ENCODE measurements around the gene GAS2L1. TPM values are rescaled to one million over a fixed set of nuclear protein-coding genes. Genes with fewer than 3 reads are reported as not detected.

GAS2L1 gene
- total RNA-seq, 1 experiment from 2014 or later, result 29.4 TPM

GRCh38 chr22:29272624-29273023, 33.8 kb upstream of the GAS2L1 start:
- Histone ChIP-seq H3K27me3 (ENCODE audit: insufficient read depth, low read length) (no peaks in the 10 kb centered on the region), H3K27ac (ENCODE audit: low read depth, low read length) (no peak overlapping the region), H3K4me1 (ENCODE audit: control insufficient read depth in 1 of 2, insufficient read depth in 2 of 2, low read length in 2 of 2) (peaks cover 12 to 19% of the 10 kb centered on the region in 2 experiments), H4K20me1 (ENCODE audit: insufficient read depth) (peaks cover 85% of the 10 kb centered on the region; the same call in 1 of the 2 replicates), H3K9ac (ENCODE audit: low read length) (no peak overlapping the region), H3K36me3 (ENCODE audit: control insufficient read depth in 1 of 2, insufficient read depth in 2 of 2, low read length in 2 of 2) (peaks cover 71 to 85% of the 10 kb centered on the region in 2 experiments), H3K9me3 (ENCODE audit: control insufficient read depth in 1 of 2, insufficient read depth in 1 of 2, low read depth in 1 of 2, low read length in 2 of 2) (no peaks in the 10 kb centered on the region), H2AFZ (ENCODE audit: low read depth, low read length, poor library complexity, severe bottlenecking) (no peak overlapping the region), H3K4me3 (replicated peaks in 1 of 2; ENCODE audit: low read depth in 1 of 2, low read length in 2 of 2) (no peak overlapping the region), H3K79me2 (ENCODE audit: insufficient read depth, low read length) (peaks cover 100% of the 10 kb centered on the region), H3K4me2 (ENCODE audit: low read length) (no peak overlapping the region), H3K9me2 (ENCODE audit: insufficient read depth) (no peaks in the 10 kb centered on the region)
- no peak for DNase-seq (ENCODE audit: low read depth, low spot score)
- CTCF ChIA-PET, result no interaction called here
- POLR2A ChIA-PET, result no interaction called here
- intact Hi-C loops (cut with micrococcal nuclease), result no loop called here
- RAD21 ChIA-PET (ENCODE audit: low non-redundant PET in 1 of 2, low total read pairs in 2 of 2, uncharacterized antibody in 2 of 2, unreplicated experiment in 2 of 2), result no interaction called here
- ATAC-seq, result no peak
- TF ChIP-seq JUND (IDR thresholded peaks at IDR 0.05), result no peak
- TF ChIP-seq CEBPB (IDR thresholded peaks at IDR 0.05; ENCODE audit: low read depth), result no peak
- no peak for TF ChIP-seq ZBTB33 (IDR thresholded peaks at IDR 0.05; ENCODE audit: extremely low read depth, insufficient replicate concordance, low read length)
- TF ChIP-seq CBX3 (IDR thresholded peaks at IDR 0.05; ENCODE audit: low read depth), result no peak
- TF ChIP-seq ELF1 (IDR thresholded peaks at IDR 0.05; ENCODE audit: borderline replicate concordance, low read depth), result no peak
- TF ChIP-seq TCF7L2 (IDR thresholded peaks at IDR 0.05; ENCODE audit: borderline replicate concordance, extremely low read depth, insufficient read depth, insufficient read length), result no peak
- BruUV-seq (replicated peaks), result no TSS peak

GRCh38 chr22:29275167-29275566, 31.3 kb upstream of the GAS2L1 start:
- Histone ChIP-seq H3K27me3 (ENCODE audit: insufficient read depth, low read length) (no peaks in the 10 kb centered on the region), H3K36me3 (ENCODE audit: control insufficient read depth in 1 of 2, insufficient read depth in 2 of 2, low read length in 2 of 2) (peaks cover 87 to 96% of the 10 kb centered on the region in 2 experiments), H4K20me1 (ENCODE audit: insufficient read depth) (peaks cover 83% of the 10 kb centered on the region; the same call in 1 of the 2 replicates), H3K4me3 (replicated peaks in 1 of 2; ENCODE audit: low read depth in 1 of 2, low read length in 2 of 2) (no peak overlapping the region), H3K27ac (ENCODE audit: low read depth, low read length) (no peak overlapping the region), H3K9me2 (ENCODE audit: insufficient read depth) (no peaks in the 10 kb centered on the region), H3K9ac (ENCODE audit: low read length) (no peak overlapping the region), H3K79me2 (ENCODE audit: insufficient read depth, low read length) (peaks cover 100% of the 10 kb centered on the region), H3K4me2 (ENCODE audit: low read length) (no peak overlapping the region), H3K9me3 (ENCODE audit: control insufficient read depth in 1 of 2, insufficient read depth in 1 of 2, low read depth in 1 of 2, low read length in 2 of 2) (no peaks in the 10 kb centered on the region), H3K4me1 (ENCODE audit: control insufficient read depth in 1 of 2, insufficient read depth in 2 of 2, low read length in 2 of 2) (peaks cover 5 to 7% of the 10 kb centered on the region in 2 experiments), H2AFZ (ENCODE audit: low read depth, low read length, poor library complexity, severe bottlenecking) (no peak overlapping the region)
- POLR2A ChIA-PET, result no interaction called here
- CTCF ChIA-PET, result no interaction called here
- DNase-seq (ENCODE audit: low read depth, low spot score) (no peak), ATAC-seq (no peak)
- intact Hi-C loops (cut with micrococcal nuclease), result no loop called here
- RAD21 ChIA-PET (ENCODE audit: low non-redundant PET in 1 of 2, low total read pairs in 2 of 2, uncharacterized antibody in 2 of 2, unreplicated experiment in 2 of 2), result no interaction called here
- BruUV-seq (replicated peaks), result no TSS peak
- TF ChIP-seq SIN3A (IDR thresholded peaks at IDR 0.05; ENCODE audit: low read depth), result no peak
- no peak for TF ChIP-seq FOSL1 (IDR thresholded peaks at IDR 0.05; ENCODE audit: low read depth)
- TF ChIP-seq POLR2A (IDR thresholded peaks at IDR 0.05; ENCODE audit: borderline replicate concordance, extremely low read depth, insufficient read depth, insufficient read length), result no peak
- TF ChIP-seq CBX3 (IDR thresholded peaks at IDR 0.05; ENCODE audit: low read depth), result no peak
- no peak for TF ChIP-seq YY1 (IDR thresholded peaks at IDR 0.05; ENCODE audit: extremely low read depth, insufficient replicate concordance, low read depth, low read length)
- TF ChIP-seq EGR1 (IDR thresholded peaks at IDR 0.05; ENCODE audit: low read depth), result no peak
- TF ChIP-seq POLR2AphosphoS5 (IDR thresholded peaks at IDR 0.05; ENCODE audit: low read depth, low read length), result no peak
- TF ChIP-seq ZNF274 (IDR thresholded peaks at IDR 0.05; ENCODE audit: low read depth, low read length), result no peak
- no peak for TF ChIP-seq MAX (IDR thresholded peaks at IDR 0.05)
- TF ChIP-seq EZH2phosphoT487 (IDR thresholded peaks at IDR 0.05; ENCODE audit: borderline replicate concordance), result no peak
- no peak for TF ChIP-seq SRF (IDR thresholded peaks at IDR 0.05; ENCODE audit: low read depth)
- TF ChIP-seq ZBTB33 (IDR thresholded peaks at IDR 0.05; ENCODE audit: extremely low read depth, insufficient replicate concordance, low read length), result no peak
- no peak for TF ChIP-seq JUND (IDR thresholded peaks at IDR 0.05)
